Erythroblast (primary cell): ENCODE data around the gene SAP30.

Source experiments
- DNase-seq, 2 experiments: peaks; one replicate each; lab custom pipeline; 2025; lab: John Stamatoyannopoulos, UW
- GATA1 ChIP-seq: IDR thresholded peaks from 2 replicates; pipeline ENCODE4 v1.6.1; 2011; ENCODE audit warnings: low read depth, mild to moderate bottlenecking, control low read depth, low read length, moderate library complexity
- POLR2A ChIP-seq: IDR thresholded peaks from 2 replicates; pipeline ENCODE4 v1.6.1; 2011; ENCODE audit warnings: mild to moderate bottlenecking, low read length

SAP30 gene

GRCh38 chr4:173370477-173371291 lies at the start of gene SAP30:
SAP30 (plus strand) TSS chr4:173370954; CDS start chr4:173371183, 229 bp downstream.
- no peak for TF ChIP-seq GATA1
- peak; percentile 93 for TF ChIP-seq POLR2A
- DNase-seq, result peak; percentile 98 to 99

- no peak for TF ChIP-seq GATA1
- no peak for TF ChIP-seq POLR2A
- no peak for DNase-seq
These were observed 45.6 kb upstream of the SAP30 start for GRCh38 chr4:173325007-173325736.

GRCh38 chr4:173328236-173328901 lies 42.4 kb upstream of the SAP30 start:
- peak in 1 of 2 experiments; percentile 26 for DNase-seq
- TF ChIP-seq GATA1 (no peak), POLR2A (peak; percentile 40)

- TF ChIP-seq POLR2A (peak; percentile 40), GATA1 (no peak)
- DNase-seq, result peak in 1 of 2 experiments; percentile 53
These were observed 40.2 kb upstream of the SAP30 start for GRCh38 chr4:173330590-173330989.

- peak in 1 of 2 experiments; percentile 47 for DNase-seq
- TF ChIP-seq GATA1 (no peak), POLR2A (no peak)
These were observed 38.7 kb upstream of the SAP30 start for GRCh38 chr4:173332021-173332487.

GRCh38 chr4:173332963-173333657 lies 37.6 kb upstream of the SAP30 start:
- TF ChIP-seq POLR2A (no peak), GATA1 (no peak)
- peak; percentile 65 to 86 for DNase-seq

GRCh38 chr4:173333658-173334084 lies 37.1 kb upstream of the SAP30 start:
- no peak for TF ChIP-seq POLR2A
- TF ChIP-seq GATA1, result no peak
- DNase-seq, result peak; percentile 82 to 92

GRCh38 chr4:173334085-173334890 lies 36.5 kb upstream of the SAP30 start, which contains the start of gene HMGB2:
HMGB2 (minus strand) TSS chr4:173334358; CDS start chr4:173333649, 709 bp downstream.
- TF ChIP-seq GATA1 (peak; percentile 43), POLR2A (peak; percentile 99)
- DNase-seq, result peak; percentile 100

- peak; percentile 92 for TF ChIP-seq POLR2A
- no peak for TF ChIP-seq GATA1
- peak; percentile 89 to 92 for DNase-seq
These were observed 35.6 kb upstream of the SAP30 start for GRCh38 chr4:173334891-173335752.

- no peak for TF ChIP-seq POLR2A
- TF ChIP-seq GATA1, result no peak
- no peak for DNase-seq
These were observed 33.3 kb upstream of the SAP30 start for GRCh38 chr4:173337463-173337862.

- TF ChIP-seq POLR2A, result no peak
- TF ChIP-seq GATA1, result no peak
- DNase-seq, result no peak
These were observed 26.8 kb upstream of the SAP30 start for GRCh38 chr4:173343832-173344397.

GRCh38 chr4:173345648-173346047 lies 25.1 kb upstream of the SAP30 start:
- no peak for DNase-seq
- TF ChIP-seq POLR2A (no peak), GATA1 (no peak)
